K562 (cell line): Measurements from ENCODE around the gene NSUN2. TPM values are rescaled to one million over a fixed set of nuclear protein-coding genes. Genes with fewer than 3 reads are reported as not detected.

Experiments used
- ATAC-seq: fragments of 200-7000 bp; cut with Tn5 transposase; 3 replicates; pipeline ENCODE4 v1.9.1; 2020; ENCODE audit warnings: moderate library complexity
- BruUV-seq: library from RNA; stranded (reverse); fragments of 400-500 nt; replicated peaks from 2 replicates; lab custom pipeline; 2021; lab: Mats Ljungman, UMichigan
- CTCF ChIA-PET: fragments of 300-600 bp; formaldehyde crosslinking; extraction: SDS; loops from one replicate; lab custom pipeline; 2021; ENCODE audit warnings: low intra/inter-chr PET ratio; lab: Yijun Ruan, JAX
- POLR2A ChIA-PET: fragments of 300-600, 350-650 bp; sonication (Branson Sonifier 250); formaldehyde crosslinking; extraction: SDS; loops from one replicate; lab custom pipeline; 2021; ENCODE audit warnings: antibody characterized with exemption, inconsistent platforms; lab: Yijun Ruan, JAX
- DNase-seq, 4 experiments: peaks; one replicate each; pipeline versions ENCODE4 v3.0.0 to v3.0.0-alpha.2; 2011 to 2018; ENCODE audit warnings: low spot score in 3 of 4, mixed read lengths in 3 of 4; ENCODE audit errors: extremely low read depth in 1 of 4
- FAIRE-seq: peaks from 2 replicates; lab custom pipeline; 2011; peaks lifted over from hg19 to GRCh38; lab: Jason Lieb, UNC
- H2AFZ ChIP-seq: 2 replicates; pipeline ENCODE4 v1.6.0; 2011; ENCODE audit warnings: low read depth, low read length, control low read depth, inconsistent platforms
- H3K27ac ChIP-seq: fragments of 200-600 bp; 3 replicates; pipeline ENCODE4 v1.8.0; 2011; ENCODE audit warnings: low read depth, mild to moderate bottlenecking, control low read depth, inconsistent platforms, low read length, moderate library complexity, mixed read lengths; ENCODE audit errors: extremely low read depth
- H3K27me3 ChIP-seq, 2 experiments: fragments of 300-600 bp in 1 of 2; 2 replicates in 1 of 2; 3 replicates in 1 of 2; pipeline versions ENCODE4 v1.6.0 to v1.8.0; 2011; ENCODE audit warnings: inconsistent platforms in 2 of 2, low read length in 2 of 2, mild to moderate bottlenecking in 1 of 2, mixed read lengths in 1 of 2, moderate library complexity in 1 of 2; ENCODE audit not compliant: control insufficient read depth in 2 of 2, insufficient read depth in 2 of 2
- H3K36me3 ChIP-seq: fragments of 300-600 bp; 3 replicates; pipeline ENCODE4 v1.8.0; 2011; ENCODE audit warnings: mild to moderate bottlenecking, low read length, inconsistent platforms; ENCODE audit not compliant: control insufficient read depth, insufficient read depth
- H3K4me1 ChIP-seq, 2 experiments: fragments of 200-600 bp in 1 of 2; replicated peaks in 1 of 2; 2 replicates in 1 of 2; 3 replicates in 1 of 2; pipeline versions ENCODE4 v1.5.1 to v1.8.0; 2011; ENCODE audit warnings: inconsistent platforms in 2 of 2, low read length in 2 of 2, mild to moderate bottlenecking in 1 of 2, mixed read lengths in 1 of 2, moderate library complexity in 1 of 2; ENCODE audit not compliant: control insufficient read depth in 2 of 2, insufficient read depth in 2 of 2
- H3K4me2 ChIP-seq: 2 replicates; pipeline ENCODE4 v1.6.1; 2011; ENCODE audit warnings: low read length, control low read depth, inconsistent platforms, mixed read lengths; ENCODE audit not compliant: insufficient read depth
- H3K4me3 ChIP-seq: fragments of 200-600 bp; sonication (generic), shearing (Covaris generic); 2 replicates; pipeline ENCODE4 v1.5.1; 2016; ENCODE audit warnings: control low read depth, inconsistent platforms
- H3K79me2 ChIP-seq: fragments of 200-600 bp; 3 replicates; pipeline ENCODE4 v1.8.0; 2011; ENCODE audit warnings: low read length, inconsistent platforms; ENCODE audit not compliant: control insufficient read depth, insufficient read depth
- H3K9ac ChIP-seq, 2 experiments: 2 replicates each; pipeline versions ENCODE4 v1.6.0 to v1.6.1; 2011; ENCODE audit warnings: low read depth in 2 of 2, low read length in 2 of 2, control low read depth in 1 of 2, inconsistent platforms in 1 of 2, mild to moderate bottlenecking in 1 of 2, mixed read lengths in 1 of 2; ENCODE audit not compliant: insufficient read depth in 1 of 2
- H3K9me1 ChIP-seq: one replicate; pipeline ENCODE4 v1.6.0; 2011; ENCODE audit warnings: inconsistent platforms, mild to moderate bottlenecking, low read length, moderate library complexity; ENCODE audit not compliant: control insufficient read depth, insufficient read depth
- H3K9me3 ChIP-seq: replicated peaks from 2 replicates; pipeline ENCODE4 v1.5.1; 2011; ENCODE audit warnings: low read depth, low read length, inconsistent platforms; ENCODE audit not compliant: control insufficient read depth, insufficient read depth
- H4K20me1 ChIP-seq: replicated peaks from 2 replicates; pipeline ENCODE4 v1.6.1; 2011; ENCODE audit warnings: low read length, inconsistent platforms, mixed read lengths; ENCODE audit not compliant: control insufficient read depth, insufficient read depth
- CBX1 ChIP-seq: sonication (generic); IDR thresholded peaks from 2 replicates; pipeline ENCODE4 v1.6.1; 2016; ENCODE audit warnings: antibody characterized with exemption, low read depth, mild to moderate bottlenecking
- DACH1 ChIP-seq: fragments of 450-650 bp; IDR thresholded peaks from 2 replicates; pipeline ENCODE4 v1.6.1; 2018; ENCODE audit not compliant: partially characterized antibody
- GATAD2A ChIP-seq: fragments of 450-650 bp; IDR thresholded peaks from 2 replicates; pipeline ENCODE4 v1.6.1; 2017
- MAZ ChIP-seq, 2 experiments: fragments of 450-650 bp in 1 of 2; sonication (generic) in 1 of 2; formaldehyde crosslinking; IDR thresholded peaks in 1 of 2; conservative IDR thresholded peaks in 1 of 2; 2 replicates each; pipeline versions ENCODE4 v1.4.0 to v1.5.0; 2020; ENCODE audit warnings: mild to moderate bottlenecking in 1 of 2, missing genetic modification reagents in 1 of 2
- MED1 ChIP-seq: sonication (generic); formaldehyde crosslinking; IDR thresholded peaks from 2 replicates; pipeline ENCODE4 v1.8.1; 2023; ENCODE audit warnings: missing genetic modification reagents, borderline replicate concordance
- RBM15 ChIP-seq: fragments of 200-400 bp; formaldehyde crosslinking; IDR thresholded peaks from 2 replicates; pipeline ENCODE4 v1.6.1; 2018; ENCODE audit warnings: mild to moderate bottlenecking, low read length, moderate library complexity; ENCODE audit not compliant: insufficient read depth
- SMARCC2 ChIP-seq: fragments of 450-650 bp; IDR thresholded peaks from 2 replicates; pipeline ENCODE4 v1.6.1; 2017; ENCODE audit warnings: antibody characterized with exemption, moderate library complexity, mild to moderate bottlenecking, low read depth
- TEAD4 ChIP-seq, 2 experiments: sonication (generic) in 1 of 2; formaldehyde crosslinking in 1 of 2; IDR thresholded peaks; 2 replicates each; pipeline versions ENCODE4 v1.6.1 to v1.8.0; 2012 to 2022; ENCODE audit warnings: borderline replicate concordance in 1 of 2, inconsistent platforms in 1 of 2, low read length in 1 of 2, mild to moderate bottlenecking in 1 of 2, missing genetic modification reagents in 1 of 2
- ZNF274 ChIP-seq: IDR thresholded peaks from 2 replicates; pipeline ENCODE4 v1.6.1; 2011; ENCODE audit warnings: low read depth, mild to moderate bottlenecking, low read length, moderate library complexity, borderline replicate concordance
- WGBS: fragments of 100-300 bp; shearing (Covaris generic); methylation state at CpG from one replicate; pipeline ENCODE4 v1.1.6; 2016; ENCODE audit warnings: low coverage, mixed read lengths; ENCODE audit not compliant: insufficient coverage; ENCODE audit errors: missing lambda C conversion rate; 5-methylcytosine and 5-hydroxymethylcytosine counted together
- in situ Hi-C: fragments of 300-500 bp; cut with MboI; formaldehyde crosslinking; loops from 4 replicates; pipeline ENCODE4 v1.15.0; 2018; ENCODE audit warnings: inconsistent platforms, mixed read lengths
- intact Hi-C: fragments of 100-400 bp; cut with micrococcal nuclease; formaldehyde crosslinking; loops from 2 replicates; pipeline ENCODE4 v1.14.2; 2022
- polyA plus RNA-seq, 8 experiments: library from polyadenylated mRNA; depleted of rRNA in 4 of 8; stranded (reverse) in 5 of 8; unstranded in 3 of 8; fragments of >200 nt; fragmentation: Nextera tagmentation in 2 of 8; fragmentation: Illumina TruSeq in 1 of 8; extraction: Ambion mirVana in 2 of 8; extraction: Trizol in 1 of 8; gene quantifications; 2 replicates each; pipeline versions ENCODE4 v1.2.1 to v1.2.3, GENCODE V29; 2011 to 2014; ENCODE audit warnings: inconsistent platforms in 1 of 8, missing spikeins in 1 of 8
- total RNA-seq, 7 experiments: library from RNA; depleted of rRNA in 6 of 7; stranded (reverse); fragments of >200 nt in 6 of 7; fragmentation: Illumina TruSeq in 2 of 7; extraction: Trizol in 2 of 7; gene quantifications; 2 replicates each; pipeline versions ENCODE4 v1.2.1 to v1.2.3, GENCODE V29; 2011 to 2021; ENCODE audit warnings: low replicate concordance in 1 of 7
- TF ChIP-seq, protein P1 (sequence below): fragments of 450-650 bp; IDR thresholded peaks from 2 replicates; pipeline ENCODE4 v1.7.0; 2016; ENCODE audit warnings: borderline replicate concordance

Gene NSUN2
- total and polyA plus RNA-seq, 9 of the 15 experiments (the other 6 are each of a cell fraction or from before 2014, with no cell fraction given), result 9.2 to 167 (median 127) TPM

DNA sequence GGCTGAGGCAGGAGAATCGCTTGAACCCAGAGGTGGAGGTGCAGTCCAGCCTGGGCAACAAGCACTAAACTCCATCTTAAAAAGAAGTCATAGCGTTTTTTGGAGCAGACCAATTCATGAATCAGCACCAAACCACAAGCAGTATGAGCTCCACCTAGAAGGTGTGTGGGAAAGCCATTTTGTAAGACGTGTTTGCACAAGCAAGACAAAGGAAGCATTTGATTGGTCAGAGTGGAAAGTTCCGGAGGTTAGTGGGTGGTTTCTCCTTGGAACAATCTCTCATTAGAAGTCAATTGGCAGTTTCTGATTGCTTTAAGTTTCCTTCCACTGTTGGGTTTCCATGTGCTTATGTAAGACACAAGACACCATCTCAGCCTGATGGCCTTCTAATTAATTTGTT is 5.4 kb upstream of the NSUN2 start (continued):
- TF ChIP-seq, protein P1, sequence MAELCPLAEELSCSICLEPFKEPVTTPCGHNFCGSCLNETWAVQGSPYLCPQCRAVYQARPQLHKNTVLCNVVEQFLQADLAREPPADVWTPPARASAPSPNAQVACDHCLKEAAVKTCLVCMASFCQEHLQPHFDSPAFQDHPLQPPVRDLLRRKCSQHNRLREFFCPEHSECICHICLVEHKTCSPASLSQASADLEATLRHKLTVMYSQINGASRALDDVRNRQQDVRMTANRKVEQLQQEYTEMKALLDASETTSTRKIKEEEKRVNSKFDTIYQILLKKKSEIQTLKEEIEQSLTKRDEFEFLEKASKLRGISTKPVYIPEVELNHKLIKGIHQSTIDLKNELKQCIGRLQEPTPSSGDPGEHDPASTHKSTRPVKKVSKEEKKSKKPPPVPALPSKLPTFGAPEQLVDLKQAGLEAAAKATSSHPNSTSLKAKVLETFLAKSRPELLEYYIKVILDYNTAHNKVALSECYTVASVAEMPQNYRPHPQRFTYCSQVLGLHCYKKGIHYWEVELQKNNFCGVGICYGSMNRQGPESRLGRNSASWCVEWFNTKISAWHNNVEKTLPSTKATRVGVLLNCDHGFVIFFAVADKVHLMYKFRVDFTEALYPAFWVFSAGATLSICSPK, result no peak

DNA sequence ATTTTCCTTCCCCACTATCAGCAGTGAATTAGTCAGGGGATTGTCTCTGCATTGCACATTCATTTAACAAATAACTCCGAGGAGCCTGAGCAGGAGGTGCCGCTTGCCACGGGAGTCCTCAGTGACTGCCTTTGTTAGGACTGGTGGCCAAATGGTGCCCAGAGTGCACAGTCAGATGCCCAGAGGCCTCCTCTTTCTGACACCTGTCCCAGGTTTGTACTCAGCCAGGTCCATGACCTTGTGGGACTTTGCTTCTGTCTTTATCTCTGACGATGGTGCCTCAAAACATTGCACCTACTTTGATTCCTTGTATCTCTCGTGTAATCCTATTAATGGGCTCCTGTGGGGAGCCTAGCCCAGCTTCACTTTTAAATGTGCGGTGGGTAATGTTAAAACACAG is 4.7 kb upstream of the NSUN2 start:
- Histone ChIP-seq H3K36me3 (peaks cover 2% of the 10 kb centered on the region; the same call in 1 of the 3 replicates), H2AFZ (no peak overlapping the region), H3K27ac (no peak overlapping the region)
- BruUV-seq, result no TSS peak
- POLR2A ChIA-PET, result no interaction called here
- no peak for TF ChIP-seq DACH1
- no peak for TF ChIP-seq ZNF274
- no peak for TF ChIP-seq RBM15
- no peak for TF ChIP-seq CBX1
- TF ChIP-seq GATAD2A, result no peak
- no peak for TF ChIP-seq SMARCC2
- no peak for TF ChIP-seq MAZ (CRISPR knock-in tag; conservative IDR thresholded peaks at IDR 0.05 in 1 of 2, IDR thresholded peaks at IDR 0.05 in 1 of 2)
- no peak for TF ChIP-seq MED1 (CRISPR knock-in tag)
- no peak for TF ChIP-seq TEAD4 (IDR thresholded peaks at IDR 0.05; ENCODE audit: low read length)
- no peak for TF ChIP-seq TEAD4 (CRISPR knock-in tag; IDR thresholded peaks at IDR 0.05; ENCODE audit: borderline replicate concordance)
- TF ChIP-seq, all 486 proteins: peak for 0
- no peak overlapping the region for H3K4me2 ChIP-seq
- in situ Hi-C loops (no loop called here), intact Hi-C loops (no loop called here)
- peaks cover 22% of the 10 kb centered on the region for H3K79me2 ChIP-seq
- FAIRE-seq (no peak), ATAC-seq (no peak), DNase-seq (no peak)
- H3K9ac ChIP-seq, result no peak overlapping the region
- H3K4me1 ChIP-seq, result peaks cover 9 to 11% of the 10 kb centered on the region in 2 experiments; a peak in 4 of 5 replicates
- H3K27me3 ChIP-seq, result no peaks in the 10 kb centered on the region
- CTCF ChIA-PET, result no interaction called here
- H3K9me3 ChIP-seq, result no peaks in the 10 kb centered on the region
- WGBS, result 73% methylated on average over 6 of the region's 6 CpGs
- H3K9me1 ChIP-seq, result no peaks in the 10 kb centered on the region
- no peak overlapping the region for H3K4me3 ChIP-seq
- no peaks in the 10 kb centered on the region for H4K20me1 ChIP-seq
